ENCODE data around the gene ANKRD36.
"Not testable (repeated sequence)": the region's sequence is repeated elsewhere in the genome, so short reads cannot be mapped to it uniquely, and the experiment has no call there.

ANKRD36 gene

GRCh38 chr2:97070915-97071314 is 42.0 kb upstream of the ANKRD36 start:
- not testable (repeated sequence) for H3K4me1 ChIP-seq (ENCODE audit: control insufficient read depth, low read length); H3K4me3 ChIP-seq (ENCODE audit: low read length); H4K20me1 ChIP-seq (ENCODE audit: control insufficient read depth, insufficient read depth, low read depth, low read length); H3F3A ChIP-seq (ENCODE audit: control insufficient read depth, insufficient read depth); H3K27ac ChIP-seq (ENCODE audit: low read depth, low read length); H3K79me2 ChIP-seq (ENCODE audit: control insufficient read depth, low read length); H3K9me2 ChIP-seq (replicated peaks; ENCODE audit: control insufficient read depth, low read length); H3K36me3 ChIP-seq (ENCODE audit: control insufficient read depth, low read length); H3K4me2 ChIP-seq (ENCODE audit: low read length); H3K27me3 ChIP-seq (ENCODE audit: control insufficient read depth, low read length); H3K9me3 ChIP-seq (ENCODE audit: control insufficient read depth, insufficient read depth, low read length)

GRCh38 chr2:97077213-97077612 is 35.7 kb upstream of the ANKRD36 start:
- H4K20me1 ChIP-seq (ENCODE audit: control insufficient read depth, insufficient read depth, low read depth, low read length); H3F3A ChIP-seq (ENCODE audit: control insufficient read depth, insufficient read depth); H3K27ac ChIP-seq (ENCODE audit: low read depth, low read length); H3K4me3 ChIP-seq (ENCODE audit: low read length); H3K4me2 ChIP-seq (ENCODE audit: low read length); H3K79me2 ChIP-seq (ENCODE audit: control insufficient read depth, low read length); H3K9me3 ChIP-seq (ENCODE audit: control insufficient read depth, insufficient read depth, low read length); H3K36me3 ChIP-seq (ENCODE audit: control insufficient read depth, low read length); H3K27me3 ChIP-seq (ENCODE audit: control insufficient read depth, low read length); H3K9me2 ChIP-seq (replicated peaks; ENCODE audit: control insufficient read depth, low read length); H3K4me1 ChIP-seq (ENCODE audit: control insufficient read depth, low read length): not testable (repeated sequence)

- not testable (repeated sequence) for H4K20me1 ChIP-seq (ENCODE audit: control insufficient read depth, insufficient read depth, low read depth, low read length); H3K36me3 ChIP-seq (ENCODE audit: control insufficient read depth, low read length); H3K4me3 ChIP-seq (ENCODE audit: low read length); H3K79me2 ChIP-seq (ENCODE audit: control insufficient read depth, low read length); H3K27ac ChIP-seq (ENCODE audit: low read depth, low read length); H3K4me1 ChIP-seq (ENCODE audit: control insufficient read depth, low read length); H3K9me2 ChIP-seq (replicated peaks; ENCODE audit: control insufficient read depth, low read length); H3F3A ChIP-seq (ENCODE audit: control insufficient read depth, insufficient read depth); H3K4me2 ChIP-seq (ENCODE audit: low read length); H3K9me3 ChIP-seq (ENCODE audit: control insufficient read depth, insufficient read depth, low read length); H3K27me3 ChIP-seq (ENCODE audit: control insufficient read depth, low read length)
Observed at GRCh38 chr2:97080855-97081254, 32.1 kb upstream of the ANKRD36 start.

GRCh38 chr2:97082206-97082605 is 30.7 kb upstream of the ANKRD36 start:
- H3K27me3 ChIP-seq (ENCODE audit: control insufficient read depth, low read length); H3K27ac ChIP-seq (ENCODE audit: low read depth, low read length); H3K4me3 ChIP-seq (ENCODE audit: low read length); H3K4me2 ChIP-seq (ENCODE audit: low read length); H3K79me2 ChIP-seq (ENCODE audit: control insufficient read depth, low read length); H3K4me1 ChIP-seq (ENCODE audit: control insufficient read depth, low read length); H3K9me3 ChIP-seq (ENCODE audit: control insufficient read depth, insufficient read depth, low read length); H4K20me1 ChIP-seq (ENCODE audit: control insufficient read depth, insufficient read depth, low read depth, low read length); H3F3A ChIP-seq (ENCODE audit: control insufficient read depth, insufficient read depth); H3K9me2 ChIP-seq (replicated peaks; ENCODE audit: control insufficient read depth, low read length); H3K36me3 ChIP-seq (ENCODE audit: control insufficient read depth, low read length): not testable (repeated sequence)

GRCh38 chr2:97083516-97083915 is 29.4 kb upstream of the ANKRD36 start:
- H3K4me2 ChIP-seq (ENCODE audit: low read length); H3K79me2 ChIP-seq (ENCODE audit: control insufficient read depth, low read length); H3K9me2 ChIP-seq (replicated peaks; ENCODE audit: control insufficient read depth, low read length); H3F3A ChIP-seq (ENCODE audit: control insufficient read depth, insufficient read depth); H3K4me3 ChIP-seq (ENCODE audit: low read length); H3K27me3 ChIP-seq (ENCODE audit: control insufficient read depth, low read length); H3K27ac ChIP-seq (ENCODE audit: low read depth, low read length); H4K20me1 ChIP-seq (ENCODE audit: control insufficient read depth, insufficient read depth, low read depth, low read length); H3K36me3 ChIP-seq (ENCODE audit: control insufficient read depth, low read length); H3K9me3 ChIP-seq (ENCODE audit: control insufficient read depth, insufficient read depth, low read length); H3K4me1 ChIP-seq (ENCODE audit: control insufficient read depth, low read length): not testable (repeated sequence)

- H3K79me2 ChIP-seq (ENCODE audit: control insufficient read depth, low read length); H3K27ac ChIP-seq (ENCODE audit: low read depth, low read length); H4K20me1 ChIP-seq (ENCODE audit: control insufficient read depth, insufficient read depth, low read depth, low read length); H3F3A ChIP-seq (ENCODE audit: control insufficient read depth, insufficient read depth); H3K27me3 ChIP-seq (ENCODE audit: control insufficient read depth, low read length); H3K4me3 ChIP-seq (ENCODE audit: low read length); H3K36me3 ChIP-seq (ENCODE audit: control insufficient read depth, low read length); H3K9me2 ChIP-seq (replicated peaks; ENCODE audit: control insufficient read depth, low read length); H3K4me1 ChIP-seq (ENCODE audit: control insufficient read depth, low read length); H3K4me2 ChIP-seq (ENCODE audit: low read length); H3K9me3 ChIP-seq (ENCODE audit: control insufficient read depth, insufficient read depth, low read length): not testable (repeated sequence)
Observed at GRCh38 chr2:97085093-97085492, 27.9 kb upstream of the ANKRD36 start.

- H3K4me3 ChIP-seq (ENCODE audit: low read length); H3K27me3 ChIP-seq (ENCODE audit: control insufficient read depth, low read length); H3K4me2 ChIP-seq (ENCODE audit: low read length); H3K36me3 ChIP-seq (ENCODE audit: control insufficient read depth, low read length); H3K4me1 ChIP-seq (ENCODE audit: control insufficient read depth, low read length); H3K27ac ChIP-seq (ENCODE audit: low read depth, low read length); H3K9me3 ChIP-seq (ENCODE audit: control insufficient read depth, insufficient read depth, low read length); H3K9me2 ChIP-seq (replicated peaks; ENCODE audit: control insufficient read depth, low read length); H3K79me2 ChIP-seq (ENCODE audit: control insufficient read depth, low read length); H4K20me1 ChIP-seq (ENCODE audit: control insufficient read depth, insufficient read depth, low read depth, low read length); H3F3A ChIP-seq (ENCODE audit: control insufficient read depth, insufficient read depth): not testable (repeated sequence)
Observed at GRCh38 chr2:97088706-97089105, 24.2 kb upstream of the ANKRD36 start.

- not testable (repeated sequence) for H3K27ac ChIP-seq (ENCODE audit: low read depth, low read length); H3K36me3 ChIP-seq (ENCODE audit: control insufficient read depth, low read length); H3F3A ChIP-seq (ENCODE audit: control insufficient read depth, insufficient read depth); H4K20me1 ChIP-seq (ENCODE audit: control insufficient read depth, insufficient read depth, low read depth, low read length); H3K9me2 ChIP-seq (replicated peaks; ENCODE audit: control insufficient read depth, low read length); H3K4me2 ChIP-seq (ENCODE audit: low read length); H3K4me3 ChIP-seq (ENCODE audit: low read length); H3K4me1 ChIP-seq (ENCODE audit: control insufficient read depth, low read length); H3K27me3 ChIP-seq (ENCODE audit: control insufficient read depth, low read length); H3K79me2 ChIP-seq (ENCODE audit: control insufficient read depth, low read length); H3K9me3 ChIP-seq (ENCODE audit: control insufficient read depth, insufficient read depth, low read length)
Observed at GRCh38 chr2:97092946-97093345, 20.0 kb upstream of the ANKRD36 start.
